PC-9 (cell line): Measurements from ENCODE around the gene CHST15.

Experiments used
- EZH2 ChIP-seq: fragments of 200-600 bp; sonication (generic); IDR thresholded peaks from 2 replicates; pipeline ENCODE4 v1.8.0; 2017; ENCODE audit warnings: antibody characterized with exemption, low read depth
- TF ChIP-seq, protein P1 (sequence below): fragments of 200-600 bp; sonication (generic); conservative IDR thresholded peaks from 2 replicates; pipeline ENCODE4 v1.6.1; 2017; ENCODE audit warnings: mixed run types, antibody characterized with exemption, mild to moderate bottlenecking, moderate library complexity

DNA sequence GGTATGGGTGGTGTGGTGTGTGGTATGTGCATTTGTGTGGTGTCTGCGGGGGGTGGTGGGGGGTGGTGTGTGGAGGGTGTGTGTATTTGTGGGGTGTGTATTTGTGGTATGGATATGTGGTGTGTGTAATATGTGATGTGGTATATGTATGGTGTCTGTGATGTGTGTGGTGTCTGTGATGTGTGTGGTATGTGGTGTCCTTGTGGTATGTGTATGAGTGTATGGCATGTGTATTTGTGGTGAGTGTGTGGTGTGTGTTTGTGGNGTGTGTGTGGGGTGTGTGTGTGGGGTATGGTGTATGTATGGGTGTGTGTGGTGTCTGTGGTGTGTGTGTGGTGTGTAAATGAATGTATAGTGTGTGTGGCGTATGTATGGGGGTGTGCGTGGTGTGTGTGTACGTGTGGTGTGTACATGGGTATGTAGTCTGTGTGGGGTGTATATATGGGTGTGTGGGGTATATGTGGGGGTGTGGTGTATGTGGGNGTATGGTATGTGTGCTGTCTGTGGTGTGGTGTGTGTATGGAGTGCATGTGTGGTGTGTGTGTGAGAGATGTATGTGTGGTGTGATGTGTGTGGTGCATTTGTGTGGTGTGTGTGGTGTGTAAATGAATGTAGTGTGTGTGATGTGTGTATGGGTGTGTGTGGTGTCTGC lies 27.1 kb upstream of the CHST15 start:
- TF ChIP-seq, protein P1, sequence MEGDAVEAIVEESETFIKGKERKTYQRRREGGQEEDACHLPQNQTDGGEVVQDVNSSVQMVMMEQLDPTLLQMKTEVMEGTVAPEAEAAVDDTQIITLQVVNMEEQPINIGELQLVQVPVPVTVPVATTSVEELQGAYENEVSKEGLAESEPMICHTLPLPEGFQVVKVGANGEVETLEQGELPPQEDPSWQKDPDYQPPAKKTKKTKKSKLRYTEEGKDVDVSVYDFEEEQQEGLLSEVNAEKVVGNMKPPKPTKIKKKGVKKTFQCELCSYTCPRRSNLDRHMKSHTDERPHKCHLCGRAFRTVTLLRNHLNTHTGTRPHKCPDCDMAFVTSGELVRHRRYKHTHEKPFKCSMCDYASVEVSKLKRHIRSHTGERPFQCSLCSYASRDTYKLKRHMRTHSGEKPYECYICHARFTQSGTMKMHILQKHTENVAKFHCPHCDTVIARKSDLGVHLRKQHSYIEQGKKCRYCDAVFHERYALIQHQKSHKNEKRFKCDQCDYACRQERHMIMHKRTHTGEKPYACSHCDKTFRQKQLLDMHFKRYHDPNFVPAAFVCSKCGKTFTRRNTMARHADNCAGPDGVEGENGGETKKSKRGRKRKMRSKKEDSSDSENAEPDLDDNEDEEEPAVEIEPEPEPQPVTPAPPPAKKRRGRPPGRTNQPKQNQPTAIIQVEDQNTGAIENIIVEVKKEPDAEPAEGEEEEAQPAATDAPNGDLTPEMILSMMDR, result no peak
- TF ChIP-seq EZH2, result no peak
